Panc1 (cell line): ENCODE results near the gene ZNF775.

Experiments used
- CTCF ChIP-seq: fragments of 450-650 bp; IDR thresholded peaks from 2 replicates; pipeline ENCODE4 v1.5.1; 2017; ENCODE audit warnings: mild to moderate bottlenecking
- POLR2AphosphoS5 ChIP-seq: IDR thresholded peaks from 2 replicates; pipeline ENCODE4 v1.6.1; 2012; ENCODE audit warnings: mild to moderate bottlenecking, low read depth, low read length, moderate library complexity
- SIN3A ChIP-seq: IDR thresholded peaks from 2 replicates; pipeline ENCODE4 v1.6.1; 2012; ENCODE audit warnings: low read depth, mild to moderate bottlenecking, low read length, moderate library complexity, borderline replicate concordance; ENCODE audit not compliant: insufficient read depth
- TCF7L2 ChIP-seq: IDR thresholded peaks from 2 replicates; pipeline ENCODE4 v1.6.1; 2011; ENCODE audit warnings: mild to moderate bottlenecking, low read depth, low read length, inconsistent platforms
- TF ChIP-seq, protein P1 (sequence below), 2 experiments: IDR thresholded peaks; 2 replicates each; pipeline ENCODE4 v1.6.1; 2011 to 2012; ENCODE audit warnings: low read depth in 2 of 2, control low read depth in 1 of 2, low read length in 1 of 2, mild to moderate bottlenecking in 1 of 2, moderate library complexity in 1 of 2; ENCODE audit not compliant: insufficient read depth in 1 of 2

- no peak for TF ChIP-seq CTCF
- TF ChIP-seq POLR2AphosphoS5, result no peak
- TF ChIP-seq SIN3A, result no peak
- TF ChIP-seq TCF7L2, result no peak
- TF ChIP-seq, protein P1, sequence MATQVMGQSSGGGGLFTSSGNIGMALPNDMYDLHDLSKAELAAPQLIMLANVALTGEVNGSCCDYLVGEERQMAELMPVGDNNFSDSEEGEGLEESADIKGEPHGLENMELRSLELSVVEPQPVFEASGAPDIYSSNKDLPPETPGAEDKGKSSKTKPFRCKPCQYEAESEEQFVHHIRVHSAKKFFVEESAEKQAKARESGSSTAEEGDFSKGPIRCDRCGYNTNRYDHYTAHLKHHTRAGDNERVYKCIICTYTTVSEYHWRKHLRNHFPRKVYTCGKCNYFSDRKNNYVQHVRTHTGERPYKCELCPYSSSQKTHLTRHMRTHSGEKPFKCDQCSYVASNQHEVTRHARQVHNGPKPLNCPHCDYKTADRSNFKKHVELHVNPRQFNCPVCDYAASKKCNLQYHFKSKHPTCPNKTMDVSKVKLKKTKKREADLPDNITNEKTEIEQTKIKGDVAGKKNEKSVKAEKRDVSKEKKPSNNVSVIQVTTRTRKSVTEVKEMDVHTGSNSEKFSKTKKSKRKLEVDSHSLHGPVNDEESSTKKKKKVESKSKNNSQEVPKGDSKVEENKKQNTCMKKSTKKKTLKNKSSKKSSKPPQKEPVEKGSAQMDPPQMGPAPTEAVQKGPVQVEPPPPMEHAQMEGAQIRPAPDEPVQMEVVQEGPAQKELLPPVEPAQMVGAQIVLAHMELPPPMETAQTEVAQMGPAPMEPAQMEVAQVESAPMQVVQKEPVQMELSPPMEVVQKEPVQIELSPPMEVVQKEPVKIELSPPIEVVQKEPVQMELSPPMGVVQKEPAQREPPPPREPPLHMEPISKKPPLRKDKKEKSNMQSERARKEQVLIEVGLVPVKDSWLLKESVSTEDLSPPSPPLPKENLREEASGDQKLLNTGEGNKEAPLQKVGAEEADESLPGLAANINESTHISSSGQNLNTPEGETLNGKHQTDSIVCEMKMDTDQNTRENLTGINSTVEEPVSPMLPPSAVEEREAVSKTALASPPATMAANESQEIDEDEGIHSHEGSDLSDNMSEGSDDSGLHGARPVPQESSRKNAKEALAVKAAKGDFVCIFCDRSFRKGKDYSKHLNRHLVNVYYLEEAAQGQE (IDR thresholded peaks at IDR 0.05; ENCODE audit: insufficient read depth in 1 of 2, low read depth in 2 of 2, low read length in 1 of 2), result no peak
Observed at GRCh38 chr7:150342121-150342408, 37.1 kb upstream of the ZNF775 start.
